ENCODE data around the gene ZEB2. TPM values are rescaled to one million over a fixed set of nuclear protein-coding genes. Genes with fewer than 3 reads are reported as not detected.

Gene ZEB2
- polyA plus RNA-seq, 2 donors = 3.7 to 5.9 TPM

DNA sequence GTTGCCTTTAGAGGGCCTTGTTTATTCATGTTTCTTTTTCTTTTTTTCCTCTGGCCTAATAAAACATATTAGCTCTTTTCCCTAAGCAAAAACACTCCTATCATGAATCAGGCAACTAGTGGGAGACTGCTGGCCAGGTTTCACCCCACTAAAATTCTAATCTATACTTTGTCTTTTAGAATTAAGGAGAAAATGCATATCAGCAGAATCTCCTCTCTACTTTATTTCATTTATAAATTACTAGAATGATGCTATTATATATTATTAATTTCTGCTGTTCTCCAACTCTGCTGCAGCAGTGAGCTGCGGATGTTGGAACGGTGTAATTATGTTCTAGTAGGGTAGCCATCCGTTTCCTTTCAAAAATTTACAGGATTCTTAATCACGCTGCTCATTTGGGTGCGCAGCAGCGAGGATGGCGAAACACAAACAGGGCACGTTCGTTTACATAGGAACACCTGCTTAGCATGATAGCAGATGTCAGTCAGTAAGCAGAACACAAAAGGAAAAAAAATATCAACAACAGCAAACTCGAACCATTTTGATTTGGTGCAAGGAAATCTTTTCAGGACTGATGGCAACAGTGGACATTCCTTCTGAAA lies 30.5 kb downstream of the ZEB2 start:
- Histone ChIP-seq H3K36me3 (ENCODE audit: control insufficient read depth in 2 of 2, insufficient read depth in 2 of 2, low read length in 1 of 2) (no peaks in the 10 kb centered on the region), H3K9me3 (ENCODE audit: control insufficient read depth in 2 of 2, insufficient read depth in 1 of 2, low read depth in 1 of 2, low read length in 1 of 2) (no peaks in the 10 kb centered on the region), H3K27me3 (ENCODE audit: control insufficient read depth in 1 of 2, insufficient read depth in 2 of 2, low read length in 2 of 2) (no peaks in the 10 kb centered on the region), H3K27ac (ENCODE audit: low read depth in 2 of 2, low read length in 1 of 2) (no peak overlapping the region), H3K4me3 (ENCODE audit: low read depth in 1 of 2, low read length in 2 of 2) (no peak overlapping the region), H3K4me1 (ENCODE audit: control insufficient read depth in 2 of 2, insufficient read depth in 2 of 2, low read length in 1 of 2) (no peaks in the 10 kb centered on the region)
- 63 to 67% methylated on average over 10 of the region's 10 CpGs for WGBS, 2 donors

DNA sequence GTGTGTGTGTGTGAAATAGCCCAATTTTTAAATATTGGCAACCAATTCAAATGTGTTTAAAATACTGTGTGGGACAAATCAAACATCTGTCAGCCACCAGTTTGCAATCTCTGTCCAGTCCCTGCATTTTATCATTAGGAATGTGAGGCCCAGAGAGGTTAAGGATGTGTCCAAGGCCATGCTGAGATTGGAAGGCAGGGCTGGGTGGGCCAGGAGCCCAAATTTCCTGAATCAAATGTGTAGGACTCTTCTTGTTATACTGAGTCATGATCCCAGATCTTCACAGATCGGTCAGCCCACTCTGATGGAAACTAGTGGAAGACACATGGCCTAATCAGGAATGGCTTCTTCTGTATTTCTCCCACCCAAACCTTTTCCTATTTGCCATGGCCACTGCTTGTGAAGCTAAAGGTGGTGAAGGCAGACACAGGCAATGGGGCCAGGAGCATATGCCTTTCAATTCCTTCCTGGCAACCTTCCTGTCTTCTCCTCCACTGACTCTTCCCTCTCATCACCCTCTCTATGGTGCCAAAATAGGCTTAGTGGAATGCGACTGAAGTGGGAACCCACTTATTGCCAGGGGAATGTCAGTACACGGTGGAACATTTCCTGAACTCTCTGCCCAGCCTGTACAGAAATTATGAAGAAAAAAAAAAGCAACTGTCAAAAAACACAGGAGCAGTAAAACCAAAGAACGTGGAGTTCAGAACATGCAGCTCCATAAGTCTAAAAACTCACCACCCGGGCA lies 35.5 kb downstream of the ZEB2 start:
- Histone ChIP-seq H3K9me3 (ENCODE audit: control insufficient read depth in 2 of 2, insufficient read depth in 1 of 2, low read depth in 1 of 2, low read length in 1 of 2) (no peaks in the 10 kb centered on the region), H3K27me3 (ENCODE audit: control insufficient read depth in 1 of 2, insufficient read depth in 2 of 2, low read length in 2 of 2) (no peaks in the 10 kb centered on the region), H3K27ac (ENCODE audit: low read depth in 2 of 2, low read length in 1 of 2) (no peak overlapping the region), H3K4me3 (ENCODE audit: low read depth in 1 of 2, low read length in 2 of 2) (no peak overlapping the region), H3K4me1 (ENCODE audit: control insufficient read depth in 2 of 2, insufficient read depth in 2 of 2, low read length in 1 of 2) (peaks cover 0 to 2% of the 10 kb centered on the region in 2 donors), H3K36me3 (ENCODE audit: control insufficient read depth in 2 of 2, insufficient read depth in 2 of 2, low read length in 1 of 2) (no peaks in the 10 kb centered on the region)
- WGBS, 2 donors = 74 to 77% methylated on average over 5 of the region's 5 CpGs

DNA sequence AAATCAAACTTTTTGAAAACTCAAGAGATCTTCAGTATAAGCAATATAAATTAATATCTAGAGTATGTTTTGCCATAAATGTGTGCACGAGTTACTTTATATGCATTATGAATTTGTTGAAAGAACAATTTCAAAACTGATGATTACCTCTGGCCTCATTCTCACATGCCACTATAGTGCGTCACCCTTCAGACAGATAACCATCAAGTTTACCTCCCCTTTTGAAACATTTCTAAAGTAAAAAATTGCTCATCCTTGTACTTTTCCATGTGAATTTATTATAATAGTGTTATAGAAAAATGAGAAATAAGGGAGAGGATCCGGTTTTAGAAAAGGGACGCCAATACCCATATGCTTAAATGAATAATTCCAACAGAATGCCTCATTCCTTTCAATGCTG lies 38.3 kb downstream of the ZEB2 start:
- Histone ChIP-seq H3K4me1 (ENCODE audit: control insufficient read depth in 2 of 2, insufficient read depth in 2 of 2, low read length in 1 of 2) (peaks cover 0 to 4% of the 10 kb centered on the region in 2 donors), H3K27me3 (ENCODE audit: control insufficient read depth in 1 of 2, insufficient read depth in 2 of 2, low read length in 2 of 2) (no peaks in the 10 kb centered on the region), H3K36me3 (ENCODE audit: control insufficient read depth in 2 of 2, insufficient read depth in 2 of 2, low read length in 1 of 2) (no peaks in the 10 kb centered on the region), H3K9me3 (ENCODE audit: control insufficient read depth in 2 of 2, insufficient read depth in 1 of 2, low read depth in 1 of 2, low read length in 1 of 2) (no peaks in the 10 kb centered on the region), H3K4me3 (ENCODE audit: low read depth in 1 of 2, low read length in 2 of 2) (no peak overlapping the region), H3K27ac (ENCODE audit: low read depth in 2 of 2, low read length in 1 of 2) (no peak overlapping the region)
- WGBS, 2 donors = 84 to 85% methylated on average over 4 of the region's 4 CpGs

DNA sequence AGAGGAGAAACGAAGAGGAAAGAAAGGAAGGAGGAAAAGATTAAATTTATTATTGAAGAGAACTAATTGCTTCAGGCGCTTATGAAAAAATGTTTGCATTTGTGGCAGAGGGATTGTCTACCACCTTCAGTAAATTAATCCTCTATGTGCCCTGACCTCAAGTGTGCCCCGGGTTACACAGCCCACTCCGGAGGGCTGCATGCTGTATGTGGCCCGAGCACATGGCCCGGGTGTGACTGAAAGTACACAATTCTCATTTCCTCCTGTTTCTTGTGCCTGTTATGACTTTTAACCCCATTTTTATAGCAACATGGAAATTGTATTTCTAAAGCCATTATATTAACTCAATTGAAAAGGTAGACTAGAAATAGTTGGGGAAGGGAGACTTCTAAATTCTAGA lies 38.8 kb downstream of the ZEB2 start:
- H3K27ac ChIP-seq (ENCODE audit: low read depth in 2 of 2, low read length in 1 of 2) = no peak overlapping the region
- peaks cover 0 to 4% of the 10 kb centered on the region in 2 donors for H3K4me1 ChIP-seq (ENCODE audit: control insufficient read depth in 2 of 2, insufficient read depth in 2 of 2, low read length in 1 of 2)
- no peak overlapping the region for H3K4me3 ChIP-seq (ENCODE audit: low read depth in 1 of 2, low read length in 2 of 2)
- no peaks in the 10 kb centered on the region for H3K36me3 ChIP-seq (ENCODE audit: control insufficient read depth in 2 of 2, insufficient read depth in 2 of 2, low read length in 1 of 2)
- H3K27me3 ChIP-seq (ENCODE audit: control insufficient read depth in 1 of 2, insufficient read depth in 2 of 2, low read length in 2 of 2) = no peaks in the 10 kb centered on the region
- 52 to 59% methylated on average over 6 of the region's 6 CpGs for WGBS, 2 donors
- H3K9me3 ChIP-seq (ENCODE audit: control insufficient read depth in 2 of 2, insufficient read depth in 1 of 2, low read depth in 1 of 2, low read length in 1 of 2) = no peaks in the 10 kb centered on the region

DNA sequence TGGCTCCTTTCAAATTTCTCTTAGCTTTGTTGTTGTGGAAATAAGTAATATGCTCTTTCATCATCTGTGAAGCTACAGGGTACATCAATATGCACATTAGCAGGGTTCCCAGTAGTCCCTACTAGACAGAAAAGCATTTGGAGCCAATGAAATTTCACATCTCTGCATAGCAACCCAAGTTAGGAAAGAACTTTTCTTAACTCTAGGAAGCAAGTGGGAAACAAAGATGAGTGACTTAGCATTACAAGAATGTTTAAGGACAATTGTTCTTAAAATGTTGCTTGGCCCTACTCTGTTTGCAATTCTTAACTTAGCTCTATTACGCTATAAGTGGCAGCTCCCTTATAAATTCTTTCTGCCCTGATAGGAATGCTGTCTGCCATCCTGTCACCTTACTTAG lies 39.6 kb downstream of the ZEB2 start:
- Histone ChIP-seq H3K4me3 (ENCODE audit: low read depth in 1 of 2, low read length in 2 of 2) (no peak overlapping the region), H3K9me3 (ENCODE audit: control insufficient read depth in 2 of 2, insufficient read depth in 1 of 2, low read depth in 1 of 2, low read length in 1 of 2) (no peaks in the 10 kb centered on the region), H3K27ac (ENCODE audit: low read depth in 2 of 2, low read length in 1 of 2) (no peak overlapping the region), H3K27me3 (ENCODE audit: control insufficient read depth in 1 of 2, insufficient read depth in 2 of 2, low read length in 2 of 2) (no peaks in the 10 kb centered on the region), H3K36me3 (ENCODE audit: control insufficient read depth in 2 of 2, insufficient read depth in 2 of 2, low read length in 1 of 2) (no peaks in the 10 kb centered on the region), H3K4me1 (ENCODE audit: control insufficient read depth in 2 of 2, insufficient read depth in 2 of 2, low read length in 1 of 2) (peaks cover 0 to 4% of the 10 kb centered on the region in 2 donors)
- 78 to 88% methylated on average over 1 of the region's 1 CpG for WGBS, 2 donors

DNA sequence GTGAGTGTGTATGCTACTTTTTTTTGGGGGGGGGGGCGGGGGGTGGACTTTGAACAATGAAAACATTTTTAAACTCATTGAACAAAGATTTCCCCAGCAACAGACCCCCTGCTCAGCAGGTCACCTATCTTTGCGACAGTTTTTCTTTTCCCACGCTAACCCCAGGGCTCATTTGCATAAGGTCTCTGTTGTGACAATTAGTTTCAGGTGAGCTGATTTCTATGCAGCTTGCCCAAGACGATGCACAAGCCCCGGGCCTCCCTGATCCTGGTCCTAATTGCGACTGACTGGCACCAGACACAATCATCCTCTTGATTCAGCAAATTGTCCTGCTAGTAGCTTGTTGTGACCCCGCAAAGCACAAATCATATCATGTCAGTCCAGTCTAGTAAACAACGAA lies 40.3 kb downstream of the ZEB2 start:
- Histone ChIP-seq H3K27me3 (ENCODE audit: control insufficient read depth in 1 of 2, insufficient read depth in 2 of 2, low read length in 2 of 2) (no peaks in the 10 kb centered on the region), H3K27ac (ENCODE audit: low read depth in 2 of 2, low read length in 1 of 2) (peak overlapping the region in 1 of 2 donors; percentile 49), H3K4me1 (ENCODE audit: control insufficient read depth in 2 of 2, insufficient read depth in 2 of 2, low read length in 1 of 2) (peaks cover 0 to 4% of the 10 kb centered on the region in 2 donors), H3K9me3 (ENCODE audit: control insufficient read depth in 2 of 2, insufficient read depth in 1 of 2, low read depth in 1 of 2, low read length in 1 of 2) (no peaks in the 10 kb centered on the region), H3K4me3 (ENCODE audit: low read depth in 1 of 2, low read length in 2 of 2) (no peak overlapping the region), H3K36me3 (ENCODE audit: control insufficient read depth in 2 of 2, insufficient read depth in 2 of 2, low read length in 1 of 2) (no peaks in the 10 kb centered on the region)
- WGBS, 2 donors = 71 to 75% methylated on average over 8 of the region's 8 CpGs

DNA sequence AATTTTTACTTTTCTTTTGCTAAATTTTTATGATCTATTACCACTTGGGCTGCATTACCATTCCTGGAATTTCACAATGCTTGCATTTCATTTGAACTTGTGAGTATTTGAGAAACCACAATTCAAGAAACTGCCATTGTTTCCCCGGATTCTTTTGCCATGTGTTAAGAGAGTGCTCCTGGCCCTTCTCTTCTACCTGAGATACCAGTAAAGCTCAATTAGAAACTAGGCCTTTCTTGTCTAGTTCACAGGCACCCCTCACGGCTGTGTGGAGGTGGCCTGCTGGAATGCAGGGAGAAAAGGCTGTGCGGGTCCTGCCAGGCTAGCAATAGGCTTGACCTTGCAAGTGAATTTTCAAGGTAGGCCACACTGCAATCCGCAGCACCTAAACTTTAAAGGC lies 40.8 kb downstream of the ZEB2 start:
- Histone ChIP-seq H3K9me3 (ENCODE audit: control insufficient read depth in 2 of 2, insufficient read depth in 1 of 2, low read depth in 1 of 2, low read length in 1 of 2) (no peaks in the 10 kb centered on the region), H3K4me1 (ENCODE audit: control insufficient read depth in 2 of 2, insufficient read depth in 2 of 2, low read length in 1 of 2) (peaks cover 0 to 4% of the 10 kb centered on the region in 2 donors), H3K27ac (ENCODE audit: low read depth in 2 of 2, low read length in 1 of 2) (no peak overlapping the region), H3K36me3 (ENCODE audit: control insufficient read depth in 2 of 2, insufficient read depth in 2 of 2, low read length in 1 of 2) (no peaks in the 10 kb centered on the region), H3K27me3 (ENCODE audit: control insufficient read depth in 1 of 2, insufficient read depth in 2 of 2, low read length in 2 of 2) (no peaks in the 10 kb centered on the region), H3K4me3 (ENCODE audit: low read depth in 1 of 2, low read length in 2 of 2) (no peak overlapping the region)
- WGBS, 2 donors = 58 to 64% methylated on average over 4 of the region's 4 CpGs

DNA sequence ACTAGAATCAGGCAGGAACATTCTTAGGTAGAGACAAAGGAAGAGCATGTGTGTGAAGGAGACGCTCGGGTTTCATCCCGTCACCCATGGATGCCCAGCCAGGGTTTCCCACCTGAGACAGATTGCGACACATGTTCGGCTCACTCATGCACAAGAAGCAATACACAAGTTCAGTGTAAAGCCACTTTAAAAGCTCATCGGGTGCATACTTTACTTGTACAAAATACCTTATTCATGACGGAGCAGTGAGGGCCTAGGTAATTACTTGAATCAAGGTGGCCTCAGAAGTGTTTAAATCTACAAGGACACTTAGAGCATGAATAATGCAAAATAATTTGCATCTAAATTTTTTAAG lies 42.0 kb downstream of the ZEB2 start:
- H3K27ac ChIP-seq (ENCODE audit: low read depth in 2 of 2, low read length in 1 of 2) = no peak overlapping the region
- 67 to 77% methylated on average over 7 of the region's 7 CpGs for WGBS, 2 donors

DNA sequence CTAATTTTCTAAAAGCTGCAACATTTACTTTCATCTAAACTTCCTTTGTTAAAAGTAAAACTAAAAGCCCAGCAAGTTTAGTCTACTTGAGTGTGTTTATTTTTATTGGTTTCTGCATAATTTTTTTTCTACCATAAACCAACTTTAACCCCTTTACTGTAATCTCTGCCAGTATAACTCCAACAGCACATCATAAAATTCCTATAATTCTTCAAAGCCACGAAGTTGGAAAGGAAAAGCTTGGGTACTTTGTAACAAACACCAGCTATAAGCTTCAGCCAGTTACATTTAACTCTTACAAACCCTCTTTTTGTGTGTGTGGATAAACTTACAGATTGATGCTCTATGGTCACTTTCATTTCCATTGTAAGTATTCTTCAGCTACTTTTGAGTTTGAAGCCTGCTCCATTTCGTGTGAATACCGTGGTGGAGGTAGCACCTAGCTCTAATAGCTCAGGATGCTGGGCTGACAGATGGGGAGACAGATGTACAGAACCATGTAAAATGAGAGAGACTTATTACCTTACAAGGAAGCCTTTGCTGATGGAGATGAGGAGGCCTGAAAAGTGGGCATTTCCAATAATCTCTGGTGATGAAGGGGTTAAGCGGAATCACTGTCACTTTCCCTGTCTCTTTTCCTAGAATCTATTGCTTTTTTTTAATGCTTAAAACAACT lies 42.5 kb downstream of the ZEB2 start:
- H3K27ac ChIP-seq (ENCODE audit: low read depth in 2 of 2, low read length in 1 of 2) = no peak overlapping the region

More for the DNA sequence above, 42.0 kb downstream of the ZEB2 start:
- H3K9me3 ChIP-seq (ENCODE audit: control insufficient read depth in 2 of 2, insufficient read depth in 1 of 2, low read depth in 1 of 2, low read length in 1 of 2) = no peaks in the 10 kb centered on the region
- H3K36me3 ChIP-seq (ENCODE audit: control insufficient read depth in 2 of 2, insufficient read depth in 2 of 2, low read length in 1 of 2) = no peaks in the 10 kb centered on the region
- no peaks in the 10 kb centered on the region for H3K27me3 ChIP-seq (ENCODE audit: control insufficient read depth in 1 of 2, insufficient read depth in 2 of 2, low read length in 2 of 2)
- H3K4me1 ChIP-seq (ENCODE audit: control insufficient read depth in 2 of 2, insufficient read depth in 2 of 2, low read length in 1 of 2) = peaks cover 0 to 4% of the 10 kb centered on the region in 2 donors
- H3K4me3 ChIP-seq (ENCODE audit: low read depth in 1 of 2, low read length in 2 of 2) = no peak overlapping the region

More for the DNA sequence above, 42.5 kb downstream of the ZEB2 start:
- Histone ChIP-seq H3K27me3 (ENCODE audit: control insufficient read depth in 1 of 2, insufficient read depth in 2 of 2, low read length in 2 of 2) (no peaks in the 10 kb centered on the region), H3K4me3 (ENCODE audit: low read depth in 1 of 2, low read length in 2 of 2) (no peak overlapping the region), H3K9me3 (ENCODE audit: control insufficient read depth in 2 of 2, insufficient read depth in 1 of 2, low read depth in 1 of 2, low read length in 1 of 2) (no peaks in the 10 kb centered on the region), H3K36me3 (ENCODE audit: control insufficient read depth in 2 of 2, insufficient read depth in 2 of 2, low read length in 1 of 2) (no peaks in the 10 kb centered on the region), H3K4me1 (ENCODE audit: control insufficient read depth in 2 of 2, insufficient read depth in 2 of 2, low read length in 1 of 2) (peaks cover 0 to 4% of the 10 kb centered on the region in 2 donors)
- WGBS, 2 donors = 61 to 71% methylated on average over 4 of the region's 4 CpGs
